ENCODE measurements around the gene CPEB2. TPM values are rescaled to one million over a fixed set of nuclear protein-coding genes. Genes with fewer than 3 reads are reported as not detected.

CPEB2 gene
- total RNA-seq, 1 donor from 2014 or later, result 3.5 TPM

- peak overlapping the region; percentile 84 for H3K4me3 ChIP-seq (ENCODE audit: low read depth, low read length)
- no peak for DNase-seq (ENCODE audit: low read depth)
- TF ChIP-seq CTCF (conservative IDR thresholded peaks at IDR 0.05; ENCODE audit: low read depth, low read length), result no peak
Observed at GRCh38 chr4:15007201-15007600, 4.9 kb downstream of the CPEB2 start.

- H3K4me3 ChIP-seq (ENCODE audit: low read depth, low read length), result peak overlapping the region; percentile 84
- DNase-seq (ENCODE audit: low read depth), result no peak
- TF ChIP-seq CTCF (conservative IDR thresholded peaks at IDR 0.05; ENCODE audit: low read depth, low read length), result no peak
Observed at GRCh38 chr4:15010038-15010585, 7.8 kb downstream of the CPEB2 start.

GRCh38 chr4:15011166-15011565 is 8.9 kb downstream of the CPEB2 start:
- DNase-seq (ENCODE audit: low read depth), result no peak
- no peak for TF ChIP-seq CTCF (conservative IDR thresholded peaks at IDR 0.05; ENCODE audit: low read depth, low read length)
- H3K4me3 ChIP-seq (ENCODE audit: low read depth, low read length), result peak overlapping the region; percentile 15

- DNase-seq (ENCODE audit: low read depth), result no peak
- H3K4me3 ChIP-seq (ENCODE audit: low read depth, low read length), result no peak overlapping the region
- no peak for TF ChIP-seq CTCF (conservative IDR thresholded peaks at IDR 0.05; ENCODE audit: low read depth, low read length)
Observed at GRCh38 chr4:15012017-15012788, 9.9 kb downstream of the CPEB2 start.

GRCh38 chr4:15013585-15013984 is 11.3 kb downstream of the CPEB2 start:
- no peak for DNase-seq (ENCODE audit: low read depth)
- no peak overlapping the region for H3K4me3 ChIP-seq (ENCODE audit: low read depth, low read length)
- no peak for TF ChIP-seq CTCF (conservative IDR thresholded peaks at IDR 0.05; ENCODE audit: low read depth, low read length)

GRCh38 chr4:15015170-15015569 is 12.9 kb downstream of the CPEB2 start:
- no peak for TF ChIP-seq CTCF (conservative IDR thresholded peaks at IDR 0.05; ENCODE audit: low read depth, low read length)
- DNase-seq (ENCODE audit: low read depth), result no peak
- H3K4me3 ChIP-seq (ENCODE audit: low read depth, low read length), result no peak overlapping the region

- H3K4me3 ChIP-seq (ENCODE audit: low read depth, low read length), result no peak overlapping the region
- DNase-seq (ENCODE audit: low read depth), result no peak
- no peak for TF ChIP-seq CTCF (conservative IDR thresholded peaks at IDR 0.05; ENCODE audit: low read depth, low read length)
Observed at GRCh38 chr4:15018361-15018760, 16.1 kb downstream of the CPEB2 start.
